Measurements from ENCODE around the gene CCDC61. TPM values are rescaled to one million over a fixed set of nuclear protein-coding genes. Genes with fewer than 3 reads are reported as not detected.

The CCDC61 gene
- total RNA-seq, 2 donors from 2014 or later: 14.7 to 16.9 TPM

DNA sequence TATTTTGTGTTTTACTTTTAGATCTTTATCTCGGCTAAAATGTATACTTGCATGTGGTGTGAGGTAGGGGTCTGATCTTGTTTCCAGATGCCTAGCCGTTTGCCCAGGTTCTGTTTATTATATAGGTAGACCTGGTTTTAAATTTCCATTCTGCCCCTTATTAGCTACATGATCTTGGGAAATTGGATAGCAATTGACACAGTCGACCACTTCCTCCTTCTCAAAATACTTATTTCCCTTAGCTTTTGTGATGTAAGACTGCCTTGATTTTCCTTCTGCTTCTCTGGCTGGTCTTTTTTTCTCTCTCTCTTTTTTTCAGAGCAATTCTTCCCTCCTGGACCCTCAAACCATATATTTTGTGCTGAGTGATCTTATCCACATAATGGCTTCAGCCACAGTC is 30.6 kb downstream of the CCDC61 start:
- Histone ChIP-seq H3K27me3 (replicated peaks; ENCODE audit: insufficient read depth) (no peaks in the 10 kb centered on the region), H3K4me1 (ENCODE audit: control insufficient read depth in 1 of 2, low read depth in 2 of 2) (no peaks in the 10 kb centered on the region), H3K27ac (no peak overlapping the region), H3K36me3 (no peaks in the 10 kb centered on the region), H3K9me3 (no peaks in the 10 kb centered on the region), H3K4me3 (no peak overlapping the region)
- TF ChIP-seq, protein P1, sequence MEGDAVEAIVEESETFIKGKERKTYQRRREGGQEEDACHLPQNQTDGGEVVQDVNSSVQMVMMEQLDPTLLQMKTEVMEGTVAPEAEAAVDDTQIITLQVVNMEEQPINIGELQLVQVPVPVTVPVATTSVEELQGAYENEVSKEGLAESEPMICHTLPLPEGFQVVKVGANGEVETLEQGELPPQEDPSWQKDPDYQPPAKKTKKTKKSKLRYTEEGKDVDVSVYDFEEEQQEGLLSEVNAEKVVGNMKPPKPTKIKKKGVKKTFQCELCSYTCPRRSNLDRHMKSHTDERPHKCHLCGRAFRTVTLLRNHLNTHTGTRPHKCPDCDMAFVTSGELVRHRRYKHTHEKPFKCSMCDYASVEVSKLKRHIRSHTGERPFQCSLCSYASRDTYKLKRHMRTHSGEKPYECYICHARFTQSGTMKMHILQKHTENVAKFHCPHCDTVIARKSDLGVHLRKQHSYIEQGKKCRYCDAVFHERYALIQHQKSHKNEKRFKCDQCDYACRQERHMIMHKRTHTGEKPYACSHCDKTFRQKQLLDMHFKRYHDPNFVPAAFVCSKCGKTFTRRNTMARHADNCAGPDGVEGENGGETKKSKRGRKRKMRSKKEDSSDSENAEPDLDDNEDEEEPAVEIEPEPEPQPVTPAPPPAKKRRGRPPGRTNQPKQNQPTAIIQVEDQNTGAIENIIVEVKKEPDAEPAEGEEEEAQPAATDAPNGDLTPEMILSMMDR (IDR thresholded peaks at IDR 0.05): no peak
- ATAC-seq (ENCODE audit: insufficient number of reproducible peaks, low FRiP score, low read depth) (no peak), DNase-seq (ENCODE audit: low spot score) (no peak)

DNA sequence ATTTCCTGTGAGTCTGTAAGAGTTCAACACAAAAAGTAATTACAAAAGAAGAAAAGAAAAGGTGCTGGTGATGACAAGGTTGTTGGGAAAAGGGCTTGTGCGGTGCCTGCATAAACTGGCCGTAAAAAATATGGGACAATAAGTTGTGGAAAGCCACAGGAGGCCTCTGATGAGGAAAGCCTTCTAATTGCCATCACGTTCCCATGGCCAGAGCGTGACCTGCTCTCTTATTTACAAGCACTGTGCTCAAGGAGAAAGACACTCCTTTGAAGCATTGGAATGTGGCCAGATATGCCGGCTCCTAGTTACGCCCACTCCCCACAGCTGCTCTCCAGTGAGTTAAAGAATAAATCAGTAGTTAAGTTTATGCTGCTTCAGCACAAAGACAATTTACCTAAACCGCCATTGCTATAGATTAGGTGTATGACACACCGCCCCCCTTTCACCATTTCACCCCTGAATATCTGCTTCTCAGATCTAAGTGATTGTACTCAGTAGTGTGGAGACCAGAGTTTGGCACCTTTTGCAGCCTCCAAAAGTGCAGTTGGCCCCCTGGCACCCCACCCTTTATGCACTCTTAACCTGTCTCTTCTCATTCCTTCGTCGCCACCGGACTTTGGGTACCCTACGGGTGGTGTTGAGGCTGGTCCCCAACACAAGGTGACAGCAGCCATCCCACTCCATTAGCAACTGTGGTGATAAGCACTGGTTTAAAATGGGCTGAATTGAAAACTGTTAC is 35.7 kb downstream of the CCDC61 start:
- no peak for DNase-seq (ENCODE audit: low spot score)
- no peaks in the 10 kb centered on the region for H3K4me1 ChIP-seq (ENCODE audit: control insufficient read depth in 1 of 2, low read depth in 2 of 2)
- no peak overlapping the region for H3K4me3 ChIP-seq
- no peaks in the 10 kb centered on the region for H3K27me3 ChIP-seq (replicated peaks; ENCODE audit: insufficient read depth)
- ATAC-seq (ENCODE audit: insufficient number of reproducible peaks, low FRiP score, low read depth): no peak
- H3K9me3 ChIP-seq: no peaks in the 10 kb centered on the region
- TF ChIP-seq, protein P1 (IDR thresholded peaks at IDR 0.05): no peak
- H3K36me3 ChIP-seq: no peaks in the 10 kb centered on the region
- no peak overlapping the region for H3K27ac ChIP-seq

DNA sequence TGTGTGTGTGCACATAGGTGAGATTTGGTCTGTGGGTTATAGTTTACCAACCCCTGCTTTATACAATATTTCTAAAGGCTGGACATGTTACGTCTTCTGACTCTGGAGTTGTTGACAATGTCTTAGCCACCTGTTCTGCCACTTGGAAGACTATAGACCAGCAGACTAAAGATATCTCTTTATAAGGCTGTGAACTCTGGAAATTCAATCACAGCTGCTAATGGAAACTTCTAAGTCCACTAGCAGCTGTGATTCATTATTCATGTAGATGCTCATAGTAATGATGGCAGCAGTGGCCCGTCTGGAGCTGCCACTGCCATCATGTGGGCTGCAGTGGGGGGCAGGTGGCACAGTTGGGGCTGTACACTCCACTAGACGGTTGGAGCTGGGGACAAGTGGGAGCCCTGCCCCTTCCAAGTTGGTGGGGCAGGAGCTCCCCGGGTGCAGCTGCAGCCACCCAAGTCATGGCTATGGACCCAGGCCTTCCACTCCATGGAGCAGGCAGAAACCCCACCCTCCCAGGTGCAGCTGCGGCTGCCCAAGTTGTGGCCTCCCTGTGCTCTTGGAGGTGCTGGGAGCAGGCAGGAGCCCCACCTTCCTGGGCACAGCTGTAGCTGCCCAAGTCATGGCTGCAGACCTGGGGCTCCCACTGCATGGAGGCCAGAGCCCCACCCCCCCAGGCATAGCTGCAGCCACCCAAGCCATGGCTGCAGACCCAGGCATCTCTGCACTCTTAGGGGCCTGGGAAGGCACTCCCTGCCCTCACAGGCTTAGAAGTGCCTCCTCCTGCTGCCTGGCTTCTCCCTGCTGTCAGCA is 36.7 kb downstream of the CCDC61 start:
- no peak for DNase-seq (ENCODE audit: low spot score)
- Histone ChIP-seq H3K27me3 (replicated peaks; ENCODE audit: insufficient read depth) (no peaks in the 10 kb centered on the region), H3K4me3 (no peak overlapping the region), H3K9me3 (no peaks in the 10 kb centered on the region), H3K36me3 (no peaks in the 10 kb centered on the region), H3K4me1 (ENCODE audit: control insufficient read depth in 1 of 2, low read depth in 2 of 2) (no peaks in the 10 kb centered on the region), H3K27ac (no peak overlapping the region)
- ATAC-seq (ENCODE audit: insufficient number of reproducible peaks, low FRiP score, low read depth): no peak
- TF ChIP-seq, protein P1 (IDR thresholded peaks at IDR 0.05): no peak

- no peak for DNase-seq (ENCODE audit: low spot score)
- TF ChIP-seq, protein P1 (IDR thresholded peaks at IDR 0.05): no peak
- no peaks in the 10 kb centered on the region for H3K36me3 ChIP-seq
- no peak overlapping the region for H3K27ac ChIP-seq
- ATAC-seq (ENCODE audit: insufficient number of reproducible peaks, low FRiP score, low read depth): no peak
- no peaks in the 10 kb centered on the region for H3K4me1 ChIP-seq (ENCODE audit: control insufficient read depth in 1 of 2, low read depth in 2 of 2)
- H3K4me3 ChIP-seq: no peak overlapping the region
- H3K27me3 ChIP-seq (replicated peaks; ENCODE audit: insufficient read depth): no peaks in the 10 kb centered on the region
- no peaks in the 10 kb centered on the region for H3K9me3 ChIP-seq
Observed at GRCh38 chr19:46032597-46033025, 37.3 kb downstream of the CCDC61 start.

- TF ChIP-seq, protein P1 (IDR thresholded peaks at IDR 0.05): no peak
- Histone ChIP-seq H3K36me3 (no peaks in the 10 kb centered on the region), H3K27me3 (replicated peaks; ENCODE audit: insufficient read depth) (no peaks in the 10 kb centered on the region), H3K4me1 (ENCODE audit: control insufficient read depth in 1 of 2, low read depth in 2 of 2) (no peaks in the 10 kb centered on the region), H3K9me3 (no peaks in the 10 kb centered on the region), H3K27ac (no peak overlapping the region), H3K4me3 (no peak overlapping the region)
- ATAC-seq (ENCODE audit: insufficient number of reproducible peaks, low FRiP score, low read depth) (no peak), DNase-seq (ENCODE audit: low spot score) (no peak)
Observed at GRCh38 chr19:46033401-46033800, 38.1 kb downstream of the CCDC61 start.

All from thoracic aorta (tissue), 2 donors.